ENCODE measurements around the gene KLC1.

Gene KLC1

DNA sequence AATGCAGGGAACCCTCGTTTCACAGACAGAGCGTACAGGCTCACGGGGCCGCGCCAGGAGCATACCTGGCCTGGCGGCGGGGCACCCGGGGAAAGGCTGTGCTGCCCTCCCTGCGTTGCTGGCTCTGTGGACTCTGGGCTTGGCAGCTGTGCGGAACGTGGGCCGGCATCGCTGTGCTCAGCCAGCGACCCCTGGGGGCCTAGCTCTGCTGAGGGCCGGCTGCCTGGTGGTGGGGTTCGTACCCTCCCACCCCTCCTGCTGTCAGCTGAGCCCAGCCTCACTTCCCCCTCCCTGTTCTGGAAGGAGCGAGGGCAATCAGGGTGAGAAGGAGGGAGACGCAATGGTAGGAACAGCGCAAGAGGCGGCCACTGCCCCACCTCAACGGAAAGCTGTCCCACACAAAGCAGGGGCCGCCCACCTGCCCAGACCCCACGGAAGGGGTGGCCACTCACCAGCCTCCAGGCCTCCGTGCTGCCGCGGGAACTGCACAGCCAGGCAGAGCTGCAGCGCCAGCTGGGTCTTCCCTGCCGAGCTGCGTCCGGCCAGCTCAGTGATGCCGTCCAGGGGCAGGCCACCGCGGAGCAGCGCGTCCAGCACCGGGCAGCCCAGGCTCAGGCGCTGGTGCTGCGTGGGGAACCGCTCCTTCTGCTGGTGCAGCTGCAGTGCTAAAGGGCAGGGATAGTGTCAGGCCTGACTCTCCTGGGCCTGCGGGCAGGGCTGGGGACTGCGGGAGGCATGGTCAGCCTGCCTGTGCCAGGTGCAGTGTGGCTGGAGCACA is 77.7 kb downstream of the KLC1 start:
- no peak for FAIRE-seq

DNA sequence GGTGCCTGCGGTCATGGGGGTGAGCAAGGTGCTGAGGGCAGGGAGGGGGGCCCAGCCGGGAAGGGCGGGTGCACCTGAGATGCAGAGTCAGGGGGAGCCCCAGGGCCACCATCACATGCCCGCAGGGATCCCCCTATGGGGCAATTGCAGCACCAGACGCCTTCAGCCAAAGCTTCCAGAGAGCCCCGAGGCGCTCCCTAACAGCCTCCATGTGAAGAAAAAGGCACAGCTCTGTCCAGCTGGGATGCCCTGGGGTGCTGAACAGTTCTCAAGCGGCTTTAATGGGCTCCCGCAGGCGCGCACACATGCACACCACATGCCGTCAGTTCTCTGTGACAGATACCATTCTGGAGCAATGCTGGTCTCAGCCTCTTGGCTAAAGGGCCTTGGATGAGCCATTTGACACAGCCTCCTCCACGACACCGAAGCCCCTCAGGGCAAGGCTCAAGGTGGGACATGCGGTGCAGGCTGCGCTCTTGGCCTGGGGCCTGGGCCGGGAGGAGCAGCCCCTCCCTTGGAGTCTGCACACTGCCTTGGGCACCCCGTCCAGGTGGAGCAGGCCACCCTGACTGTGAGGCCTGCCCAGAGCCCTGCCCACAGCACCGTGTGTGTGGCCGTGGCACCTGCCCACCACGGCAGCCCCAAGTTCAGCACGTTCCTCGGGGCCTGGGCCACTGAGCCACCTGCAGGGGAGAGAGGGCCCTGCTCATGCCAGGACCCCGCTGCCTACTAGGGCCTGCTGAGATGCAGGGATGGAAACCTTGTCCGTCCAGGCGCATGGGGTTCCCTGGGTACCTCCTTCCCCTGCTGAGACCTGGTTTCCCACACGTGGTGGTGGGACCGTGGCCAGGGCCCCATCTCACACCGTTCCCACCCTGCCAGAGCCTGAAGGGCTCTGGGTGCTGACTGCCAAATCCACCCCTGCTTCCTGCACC is 78.6 kb downstream of the KLC1 start:
- FAIRE-seq, result no peak

DNA sequence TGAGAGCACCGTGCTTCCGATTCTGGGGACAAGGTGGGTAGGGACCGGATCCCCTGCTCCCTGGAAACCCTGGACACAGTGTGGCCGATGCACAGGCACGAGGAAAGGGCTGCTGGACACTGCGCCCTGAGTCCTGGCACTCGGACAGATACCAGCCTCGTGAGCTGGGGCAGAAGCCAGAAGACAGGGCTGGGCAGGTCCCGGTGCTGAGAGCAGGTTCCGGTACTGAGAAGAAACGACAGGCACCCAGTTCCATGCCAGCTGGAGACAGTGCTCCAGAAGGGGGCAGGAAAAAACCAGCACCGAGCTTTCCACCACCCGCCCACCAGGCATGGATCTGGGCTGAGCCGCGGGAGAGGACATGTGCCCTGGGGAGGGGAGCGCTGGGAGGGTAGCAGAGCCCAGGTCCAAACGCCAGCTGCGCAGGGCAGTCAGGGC is 79.8 kb downstream of the KLC1 start:
- FAIRE-seq, result no peak

DNA sequence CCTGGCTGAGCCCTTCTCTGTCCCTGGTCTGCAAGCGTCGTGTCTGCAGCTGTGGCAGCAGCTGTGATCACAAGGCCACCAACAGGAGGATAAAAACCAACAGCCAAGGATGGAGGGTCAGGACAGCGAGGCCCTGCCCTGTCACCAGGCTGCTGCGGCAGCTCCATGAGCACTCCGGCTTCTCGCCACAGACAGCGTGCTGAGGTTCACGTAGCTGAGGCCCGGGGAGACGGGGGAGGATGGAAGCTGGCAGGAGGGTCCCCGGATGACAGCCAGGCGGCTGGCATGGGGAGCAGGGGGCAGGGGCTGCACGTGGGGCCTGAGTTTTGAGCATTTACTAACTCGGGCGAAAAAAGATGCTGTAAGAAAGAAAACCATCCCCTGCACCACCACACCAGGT is 80.8 kb downstream of the KLC1 start:
- FAIRE-seq, result no peak

DNA sequence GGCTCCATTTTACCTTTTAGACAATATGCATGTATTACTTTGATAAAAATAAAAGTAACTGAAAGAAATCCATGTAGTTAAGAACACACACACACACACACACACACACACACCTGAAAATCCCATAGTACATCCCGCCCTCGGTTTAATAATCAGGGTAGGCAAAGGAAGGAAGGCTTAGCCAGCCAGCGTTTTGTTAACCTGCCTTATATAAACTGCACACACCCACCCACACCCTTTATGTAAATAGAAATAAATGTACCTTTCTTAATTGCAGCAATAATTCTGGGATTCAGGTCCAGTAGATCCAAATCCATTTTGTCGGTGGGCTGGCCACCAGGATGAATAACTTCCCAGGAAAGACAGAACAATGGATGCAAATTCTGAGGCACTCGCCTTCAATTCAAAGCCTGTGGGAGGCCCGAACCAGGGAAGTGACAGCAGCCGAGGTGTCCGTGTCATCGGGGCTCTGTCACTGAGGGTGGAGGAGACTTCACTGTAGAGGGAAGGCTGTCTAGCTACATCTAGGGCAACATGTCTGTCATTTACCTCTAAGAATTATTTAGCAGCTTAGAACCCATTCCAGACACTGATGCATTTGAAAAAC is 81.9 kb downstream of the KLC1 start:
- FAIRE-seq, result no peak

DNA sequence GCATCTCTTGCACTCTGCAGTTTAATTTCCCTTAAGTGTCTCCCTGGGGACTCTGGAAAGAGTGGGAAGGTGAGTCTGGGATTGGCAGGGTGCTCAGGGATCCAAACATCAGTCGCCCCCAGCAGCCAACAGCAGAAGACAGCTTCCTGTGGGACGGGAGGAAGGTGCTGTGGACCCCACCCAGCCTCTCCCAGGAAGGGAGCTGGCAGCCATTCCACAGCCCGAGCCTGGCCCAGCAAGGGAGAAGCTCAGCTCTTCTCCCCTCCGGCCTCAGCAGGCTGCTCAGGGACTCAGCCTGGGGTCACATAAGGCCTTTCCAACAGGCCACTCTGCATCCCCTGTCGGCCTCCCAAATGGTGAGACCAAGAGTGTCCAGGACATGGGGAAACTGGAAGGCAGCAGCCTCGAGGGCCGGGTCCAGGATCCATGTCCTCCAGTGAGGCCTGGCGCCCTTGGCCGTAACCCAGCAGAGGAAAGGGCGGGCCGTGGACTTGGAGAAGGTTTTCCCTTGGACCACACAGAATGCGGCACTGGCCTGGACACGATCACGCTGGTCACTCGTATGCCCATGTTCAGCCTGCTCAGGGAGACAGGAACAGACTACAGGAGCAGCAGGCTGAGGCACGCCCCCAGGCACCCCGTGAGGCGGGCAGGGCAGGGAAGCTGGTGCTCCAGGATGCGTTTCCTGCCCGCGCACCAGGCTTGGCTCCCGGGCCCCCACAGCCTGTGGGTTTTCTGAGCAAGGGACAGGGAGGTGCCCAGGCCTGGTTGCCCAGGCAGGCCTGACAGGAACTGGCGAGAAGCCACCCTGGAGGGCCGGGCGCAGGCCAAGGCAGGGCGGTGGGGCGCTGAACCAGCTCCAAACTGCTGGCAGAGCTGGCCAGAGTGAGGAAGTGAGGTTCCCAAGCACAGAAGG is 82.8 kb downstream of the KLC1 start:
- FAIRE-seq, result no peak

DNA sequence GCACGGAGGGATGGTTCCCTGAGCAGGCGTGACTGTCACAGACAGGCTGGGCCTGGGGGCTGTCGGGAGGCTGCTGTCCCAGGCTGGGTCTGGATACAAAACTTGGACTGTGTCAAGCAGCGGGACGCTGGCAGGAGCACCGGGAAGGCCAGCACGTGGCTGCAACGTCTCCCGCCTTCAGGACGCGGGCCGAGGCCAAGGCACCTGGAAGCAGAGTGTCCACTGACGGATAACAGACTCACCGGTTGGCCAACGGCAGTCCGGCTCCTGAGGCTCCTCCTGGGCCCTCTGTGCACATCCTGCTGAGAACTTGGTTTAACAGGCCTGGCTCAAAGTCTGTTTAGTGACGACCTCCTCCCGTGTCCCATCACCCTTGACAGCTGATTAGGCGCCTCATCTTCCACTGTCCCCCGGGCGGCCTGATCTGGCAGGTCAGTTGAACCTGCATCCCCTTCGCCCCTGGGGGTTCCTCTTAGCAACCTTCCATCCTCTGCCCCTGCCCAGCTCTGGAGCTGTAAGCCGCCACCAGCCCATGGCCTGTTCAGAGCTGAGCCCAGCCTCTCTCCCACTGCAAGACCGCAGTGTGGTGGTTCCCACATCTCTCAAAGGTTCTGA is 83.7 kb downstream of the KLC1 start:
- no peak for FAIRE-seq

DNA sequence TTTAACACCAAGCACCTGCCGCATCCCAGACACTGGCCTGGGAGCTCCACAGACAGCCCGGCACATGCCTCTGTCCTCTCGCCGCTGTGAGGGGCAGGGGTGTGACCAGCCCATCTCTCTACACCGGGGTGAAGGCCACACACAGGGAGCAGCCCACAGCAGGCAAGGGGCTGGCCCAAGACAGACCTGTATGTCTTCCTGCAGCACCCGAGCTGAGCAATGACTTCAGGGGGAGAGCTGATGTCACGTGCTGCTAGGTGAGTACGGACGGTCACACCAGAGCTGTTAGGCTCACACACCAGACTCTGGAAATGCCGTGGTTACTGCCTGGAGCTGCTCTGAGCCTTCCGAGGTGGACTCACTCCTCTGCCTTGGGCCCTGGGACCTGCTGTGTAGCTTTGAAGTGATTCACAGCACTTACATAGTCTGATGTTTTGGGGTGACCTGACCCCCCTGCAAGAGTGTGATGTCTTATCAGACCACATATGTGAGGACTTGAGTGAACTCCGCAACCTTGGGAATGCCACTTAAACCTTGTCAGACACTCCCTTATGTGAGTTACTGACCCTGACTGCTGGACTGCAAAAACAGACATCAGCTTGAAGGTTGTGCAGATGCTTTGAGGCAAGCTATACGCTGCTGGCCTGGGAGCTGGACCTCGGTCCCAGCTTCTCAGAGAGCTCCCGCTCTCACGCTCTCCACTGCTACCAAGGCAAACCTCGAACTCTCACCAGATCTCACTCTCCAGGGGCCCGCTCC is 84.5 kb downstream of the KLC1 start:
- FAIRE-seq, result no peak

DNA sequence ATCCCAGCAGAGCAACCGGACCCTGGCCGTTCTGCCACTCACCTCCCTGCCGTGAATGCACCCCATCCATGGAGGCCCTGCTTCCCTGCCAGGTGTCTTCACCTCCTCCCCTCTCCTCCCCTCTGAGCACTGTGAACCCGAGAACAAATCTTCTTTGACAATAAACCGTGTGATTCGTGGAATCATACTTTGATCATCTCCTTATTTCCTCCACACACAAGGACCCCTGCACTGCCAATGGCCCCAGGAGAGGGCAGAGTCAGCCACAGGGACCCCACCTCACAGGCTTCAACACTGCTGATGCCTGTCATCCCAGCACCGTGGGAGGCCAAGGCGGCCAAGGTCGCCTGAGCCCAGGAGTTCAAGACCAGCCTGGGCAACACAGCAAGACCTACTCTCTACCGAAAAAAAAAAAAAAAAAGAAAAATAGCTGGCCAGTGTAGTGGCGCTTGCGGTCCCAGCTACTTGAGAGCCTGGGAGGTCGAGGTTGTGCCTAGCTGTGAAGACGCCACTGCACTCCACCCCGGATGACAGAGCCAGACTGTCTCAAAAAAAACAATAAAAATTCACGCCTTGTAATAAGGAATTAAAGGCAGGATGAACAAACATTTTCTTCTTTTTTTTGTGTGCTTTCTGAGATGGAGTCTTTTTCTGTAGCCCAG is 85.2 kb downstream of the KLC1 start:
- FAIRE-seq, result no peak

DNA sequence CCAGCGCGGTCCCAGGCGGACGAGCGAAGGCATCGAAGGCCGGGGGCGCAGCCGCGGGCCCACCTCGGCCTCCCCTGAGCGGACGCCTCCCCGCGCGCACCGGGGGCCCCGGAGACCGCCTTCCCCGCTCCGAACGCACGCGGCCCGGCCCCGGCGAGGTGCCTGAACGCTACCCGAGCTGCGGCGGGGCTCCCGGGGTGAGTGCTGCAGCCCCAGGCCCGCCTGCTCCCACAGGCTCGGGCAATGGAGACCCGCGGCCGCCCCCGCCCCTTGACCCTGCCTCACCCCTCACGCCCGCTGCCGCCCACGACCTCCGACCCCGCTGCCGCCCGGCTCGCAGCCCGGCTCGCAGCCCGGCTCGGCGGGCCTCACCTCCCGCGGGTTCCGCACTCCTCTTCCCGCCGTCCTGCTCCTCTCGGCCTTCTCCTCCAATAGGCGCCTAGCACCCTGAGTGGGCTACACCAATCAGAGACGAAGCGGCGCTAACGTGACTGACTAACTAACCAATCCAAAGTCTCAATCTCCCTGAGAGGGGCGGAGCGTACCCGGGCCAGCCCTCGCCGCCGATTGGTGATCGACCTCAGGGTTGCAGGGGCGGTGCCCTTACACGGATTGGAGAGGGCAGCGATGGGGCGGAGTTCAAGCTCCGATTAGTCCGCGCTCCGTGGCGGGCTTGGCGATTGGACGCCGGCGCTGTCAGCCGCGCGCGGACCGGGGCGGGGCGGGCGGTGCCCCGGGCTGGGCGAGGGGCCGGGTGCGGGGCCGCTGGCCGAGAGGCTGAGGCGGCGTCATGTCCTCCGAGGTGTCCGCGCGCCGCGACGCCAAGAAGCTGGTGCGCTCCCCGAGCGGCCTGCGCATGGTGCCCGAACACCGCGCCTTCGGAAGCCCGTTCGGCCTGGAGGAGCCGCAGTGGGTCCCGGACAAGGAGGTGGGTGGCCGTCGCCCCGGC is 86.3 kb downstream of the KLC1 start, which contains the start of the genes XRCC3 and ZFYVE21:
TSS of gene XRCC3 (minus strand) at position 400 of the 949 bp plus-strand sequence. CDS start 4,364 bp downstream, outside the sequence.
TSS of gene ZFYVE21 (plus strand) at position 759 of the 949 bp plus-strand sequence. CDS start at position 791, 32 bp downstream.
- FAIRE-seq, result peak; percentile 99

DNA sequence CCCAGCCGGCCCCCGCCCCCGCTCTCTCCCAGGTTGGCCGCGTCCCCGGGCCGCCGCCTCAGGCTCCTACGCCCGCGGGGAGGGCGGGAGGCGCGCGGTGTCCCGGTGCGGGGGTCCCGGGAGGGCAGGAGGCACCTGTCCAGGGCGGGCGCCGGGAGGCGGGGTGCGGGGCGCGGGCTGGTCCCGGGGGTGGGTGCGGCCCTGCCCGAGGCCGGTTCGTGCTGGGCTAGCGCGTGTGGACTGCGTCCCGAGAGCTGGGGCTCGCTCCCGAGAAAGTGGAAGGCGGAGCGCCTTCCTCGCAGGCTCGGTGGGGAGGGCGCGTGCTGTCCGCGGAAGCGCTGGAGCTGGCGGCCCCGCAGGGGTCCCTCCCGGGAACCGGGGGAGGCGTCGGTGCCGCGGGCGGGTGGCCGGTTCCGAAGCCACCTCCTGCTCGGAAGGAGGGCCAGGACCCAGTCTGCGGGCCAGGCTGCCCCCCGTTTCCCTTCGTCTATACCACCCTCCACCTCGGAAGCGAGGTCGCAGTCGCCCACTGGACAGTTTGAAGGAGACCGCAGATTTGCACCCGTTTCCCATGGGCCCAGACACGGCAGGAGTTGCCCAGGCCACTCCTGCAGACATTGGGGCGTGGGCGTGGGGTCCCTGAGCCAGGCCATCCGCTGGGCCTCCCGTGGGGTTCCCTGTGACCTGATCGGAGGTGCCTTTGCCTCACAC is 87.2 kb downstream of the KLC1 start:
- FAIRE-seq, result no peak

DNA sequence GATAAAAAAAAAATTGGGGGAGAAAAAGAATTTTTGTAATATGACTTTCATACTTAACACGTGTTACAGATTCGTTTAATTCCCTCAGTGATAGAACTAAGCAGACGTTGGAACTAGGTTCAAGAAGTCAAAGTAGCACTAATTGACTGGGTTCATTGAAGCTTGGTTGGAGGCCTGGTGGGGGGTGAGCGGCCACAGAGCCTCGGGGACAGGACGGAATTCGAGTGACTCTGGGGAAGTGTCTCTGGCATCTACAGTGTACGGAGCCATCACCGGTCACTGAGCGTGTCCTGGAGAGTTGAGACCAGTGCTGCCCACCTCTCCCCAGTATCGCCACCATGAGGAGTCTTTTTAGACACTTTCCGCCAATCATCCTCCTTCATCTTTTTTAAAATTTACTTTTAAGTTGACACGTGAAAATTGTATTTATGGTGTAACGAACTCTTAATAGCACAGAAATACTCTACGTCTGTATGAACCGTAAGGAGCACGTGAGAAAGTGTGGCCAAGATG is 87.9 kb downstream of the KLC1 start:
- no peak for FAIRE-seq

DNA sequence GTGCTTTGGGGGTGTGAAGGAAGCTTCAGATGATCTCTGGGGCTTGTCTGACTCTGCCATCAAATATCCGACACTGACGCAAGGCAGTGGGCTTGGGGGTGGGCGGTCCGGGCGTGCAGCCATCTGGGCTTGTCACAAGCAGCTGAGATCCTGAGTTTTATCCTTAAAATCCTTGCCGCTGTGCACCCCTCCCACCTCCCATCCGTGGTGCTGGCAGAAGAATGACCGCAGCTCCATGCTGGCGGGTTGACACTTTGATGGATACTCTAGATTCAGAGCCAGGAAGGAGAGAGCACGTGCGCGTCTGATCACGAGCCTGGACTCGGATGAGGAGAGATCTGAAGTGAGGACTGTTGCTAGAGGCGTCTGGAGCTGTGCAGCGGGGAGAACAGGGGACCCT is 89.6 kb downstream of the KLC1 start:
- FAIRE-seq, result no peak

DNA sequence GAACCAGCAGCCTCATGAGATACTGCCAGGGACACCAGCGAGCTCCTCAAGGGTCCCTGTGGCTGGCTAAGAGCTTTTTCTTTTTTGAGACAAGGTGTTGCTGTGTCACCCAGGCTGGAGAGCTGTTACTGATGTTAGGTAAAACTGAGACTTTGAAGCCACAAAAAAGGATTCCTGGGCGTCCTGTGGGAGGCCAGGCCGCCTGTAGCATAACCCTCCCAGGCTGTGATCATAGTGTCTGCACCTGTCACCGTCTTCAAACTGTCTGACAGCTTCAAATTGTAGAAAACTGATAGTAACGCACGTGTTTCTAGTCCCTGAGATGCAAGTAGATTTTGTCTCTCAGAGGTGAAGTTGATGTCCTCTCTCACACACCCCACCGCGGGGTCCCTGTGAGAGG is 90.7 kb downstream of the KLC1 start:
- FAIRE-seq, result no peak

DNA sequence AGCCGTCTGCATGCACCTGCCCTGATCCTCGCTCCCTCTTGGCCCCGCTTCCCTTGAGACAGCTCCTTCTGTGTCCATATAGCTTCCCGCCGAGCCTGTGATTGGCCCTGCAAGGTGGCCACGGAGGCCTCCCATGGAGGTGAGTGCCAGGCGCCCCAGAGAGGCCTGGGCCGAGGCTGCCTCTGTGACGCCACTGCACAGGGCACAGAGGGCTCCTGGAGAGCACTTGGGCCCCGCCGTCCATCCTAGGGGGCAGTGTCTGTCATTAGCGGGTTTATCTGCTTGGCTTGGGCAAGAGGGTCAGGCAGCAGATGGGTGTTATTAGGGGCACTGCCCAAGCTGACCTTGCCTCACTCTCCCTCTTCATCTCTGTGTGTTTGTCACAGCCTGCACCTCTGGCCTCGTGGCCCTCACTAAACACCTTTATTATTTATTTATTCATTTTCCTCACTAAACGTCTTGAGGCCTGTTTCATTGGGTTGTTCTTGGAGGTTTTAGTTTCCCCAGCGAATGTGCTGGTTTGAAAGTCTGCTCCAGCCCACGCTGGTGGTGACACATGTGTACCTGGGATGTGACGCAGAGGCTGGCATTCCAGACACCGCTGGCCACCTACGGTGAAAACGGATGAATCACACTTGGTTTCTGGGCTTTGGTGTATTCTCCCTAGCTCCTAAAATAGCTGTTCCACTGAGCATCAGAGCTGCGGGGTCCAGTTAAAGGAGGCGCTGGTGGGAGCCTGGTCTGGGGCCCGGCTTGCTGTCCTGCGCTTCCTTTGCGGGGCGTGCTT is 92.5 kb downstream of the KLC1 start:
- no peak for FAIRE-seq

DNA sequence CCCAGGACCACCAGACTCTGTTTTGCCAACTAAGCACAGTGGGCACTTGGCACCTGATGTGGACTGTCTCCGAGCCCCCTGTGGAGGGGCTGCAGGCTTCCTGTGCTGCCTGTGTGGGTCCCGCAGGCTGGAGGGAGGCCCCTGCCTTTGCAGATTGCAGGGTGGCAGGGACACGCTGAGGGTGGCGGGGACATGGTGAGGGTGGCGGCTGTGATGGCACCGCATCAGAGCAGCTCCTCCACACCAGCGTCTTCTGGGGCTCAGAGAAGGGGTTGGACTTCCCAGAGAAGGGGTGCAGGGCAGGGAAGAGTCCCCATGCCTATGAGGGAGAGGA is 94.7 kb downstream of the KLC1 start:
- FAIRE-seq, result no peak

DNA sequence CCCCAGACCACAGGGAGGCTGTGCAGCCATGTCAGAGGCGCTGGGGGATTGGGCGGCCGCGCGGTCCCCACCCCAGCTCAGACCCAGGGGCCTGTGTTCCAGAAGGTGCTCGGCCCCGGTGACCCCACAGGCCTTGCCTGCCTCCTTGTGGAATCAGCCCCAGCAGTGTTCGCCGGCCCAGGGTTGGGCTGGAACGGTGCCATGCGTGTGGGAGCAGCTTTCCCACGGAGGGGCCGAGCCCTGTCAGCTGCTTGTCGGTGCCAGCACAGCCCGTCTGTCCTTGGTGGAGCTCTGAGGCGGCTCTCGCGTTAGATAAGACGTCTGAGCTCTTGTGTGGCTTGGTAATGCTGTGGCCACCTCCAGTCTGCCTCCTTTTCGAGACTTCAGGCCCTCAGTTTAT is 95.1 kb downstream of the KLC1 start:
- FAIRE-seq, result no peak

Data from G401.6 (cell line).